GM19193 (cell line): Measurements from ENCODE around the gene PLCH2.

Source experiments
- POLR2A ChIP-seq: IDR thresholded peaks from 4 replicates; pipeline ENCODE4 v1.6.1; 2011; ENCODE audit not compliant: insufficient read depth, insufficient read length; ENCODE audit errors: extremely low read depth

The PLCH2 gene

DNA sequence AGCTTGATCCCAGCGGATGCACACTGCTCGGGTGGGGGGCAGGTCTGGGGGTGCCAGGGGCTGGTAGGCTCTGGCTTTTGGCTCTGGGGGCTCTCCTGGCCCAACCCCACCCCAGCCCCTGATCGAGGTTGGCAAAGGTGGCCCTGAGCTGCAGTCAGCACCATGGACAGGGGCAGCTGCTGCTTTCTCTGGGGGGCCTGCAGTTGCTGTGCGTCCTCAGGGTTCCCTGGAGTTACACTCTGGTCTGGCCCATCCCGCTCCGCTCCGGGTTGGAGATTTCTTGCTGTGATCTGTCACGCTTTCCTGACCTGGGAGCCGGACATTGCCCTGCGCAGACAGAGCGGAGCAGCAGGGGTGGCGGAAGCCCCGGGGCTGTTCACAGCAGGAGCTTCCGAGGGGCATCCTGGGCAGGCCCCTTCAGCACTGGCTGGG lies 8.0 kb upstream of the PLCH2 start:
- TF ChIP-seq POLR2A: no peak

DNA sequence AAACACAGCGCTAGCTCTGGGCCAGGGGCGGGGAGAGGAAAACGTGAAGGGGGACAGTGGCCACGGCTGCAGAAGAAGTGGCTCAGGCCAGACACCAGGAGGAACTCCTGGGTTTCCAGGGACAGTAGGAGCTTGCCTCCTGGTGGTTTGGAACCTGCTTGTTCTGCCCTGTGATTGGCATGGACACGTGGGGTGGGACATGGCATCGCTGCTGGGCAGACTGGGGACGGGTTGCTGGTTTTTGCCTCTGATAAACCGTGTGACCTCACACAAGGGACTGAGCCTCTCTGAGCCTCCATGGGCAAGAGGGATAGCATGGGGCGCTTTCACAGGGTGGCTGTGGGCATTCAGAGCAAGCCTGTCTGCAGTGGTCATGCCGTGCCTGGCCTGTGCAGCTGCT lies 7.5 kb upstream of the PLCH2 start:
- no peak for TF ChIP-seq POLR2A

DNA sequence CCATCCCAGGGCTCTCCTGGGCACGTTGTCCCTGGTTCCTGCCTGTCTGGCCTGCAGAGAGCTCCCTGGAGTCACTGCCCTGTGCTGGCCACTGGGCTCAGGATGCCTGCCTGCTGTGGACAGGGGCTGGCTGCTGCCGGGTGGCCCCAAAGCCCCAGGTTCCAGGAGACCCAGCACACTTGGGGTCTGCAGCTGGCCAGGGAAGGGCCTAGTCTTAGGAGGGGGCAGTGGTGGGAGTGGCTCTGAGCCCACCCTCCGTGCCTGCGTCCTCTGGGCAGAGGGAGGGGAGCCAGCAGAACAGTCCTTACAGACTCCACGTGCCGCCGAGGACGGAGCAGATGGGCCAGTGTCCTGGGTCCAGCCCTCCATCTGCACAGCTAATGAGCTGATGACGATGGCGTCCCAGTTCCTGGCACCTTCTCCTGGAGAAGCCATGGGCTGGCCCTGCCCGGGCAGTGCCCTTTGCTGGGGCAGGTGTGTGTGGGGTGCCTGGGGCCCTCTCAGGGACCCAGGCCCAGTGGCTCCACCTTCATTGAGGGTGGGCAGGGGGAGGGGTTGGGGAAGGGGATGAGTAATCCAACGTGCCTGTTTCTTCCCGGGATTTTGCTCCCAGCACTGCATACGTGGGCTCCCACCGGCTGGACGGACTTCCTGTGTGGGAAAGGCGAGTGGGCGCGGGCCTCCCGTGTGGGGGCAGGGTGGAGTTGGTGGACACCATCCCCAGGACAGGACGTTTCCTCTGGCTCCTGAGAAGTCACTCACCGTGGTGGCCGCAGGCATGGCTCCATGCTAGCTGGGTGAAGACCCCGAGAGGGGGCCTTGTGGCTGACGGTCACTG lies 6.8 kb upstream of the PLCH2 start:
- no peak for TF ChIP-seq POLR2A

DNA sequence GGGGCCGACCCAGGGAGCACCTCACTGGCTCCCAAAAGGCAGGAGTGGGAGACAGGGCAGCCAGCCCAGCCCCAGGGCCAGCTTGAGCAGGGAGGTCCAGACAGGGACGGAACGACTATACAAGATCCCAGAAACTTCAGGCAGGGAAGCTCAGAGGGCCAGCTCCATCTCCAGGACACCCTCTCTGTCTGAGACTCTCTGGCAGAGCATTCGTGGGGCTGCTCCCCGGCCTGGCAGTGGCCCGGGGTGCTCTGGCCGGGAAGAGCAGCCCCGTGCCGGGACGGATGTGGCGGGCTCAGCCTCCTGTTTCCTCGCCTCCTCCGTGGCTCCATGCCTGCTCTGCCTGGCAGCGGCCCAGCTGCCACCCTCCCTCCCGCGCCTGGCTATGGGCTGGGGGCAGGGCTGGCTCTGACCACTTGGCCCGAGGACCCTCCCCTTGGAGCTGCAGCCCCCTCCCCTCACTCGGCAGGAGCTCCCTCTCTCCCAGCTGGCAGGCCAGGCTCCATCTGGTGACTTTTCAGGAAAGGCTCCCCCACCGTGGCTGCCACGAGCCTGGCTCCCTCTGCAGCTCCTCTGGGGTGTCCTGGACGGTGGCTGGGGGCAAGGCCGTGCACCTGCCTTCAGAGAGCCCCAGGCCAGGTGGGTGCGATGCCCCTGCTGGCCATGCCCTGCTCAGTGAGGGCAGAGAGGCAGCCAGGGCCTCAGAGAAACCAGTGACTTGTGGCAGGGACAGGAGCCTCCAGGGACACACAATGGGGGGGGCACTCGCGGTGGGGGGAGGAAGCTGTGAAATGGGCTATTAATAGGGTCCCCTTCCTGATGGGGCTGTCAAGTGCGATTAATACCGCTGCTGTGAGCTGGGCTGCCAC lies 5.6 kb upstream of the PLCH2 start:
- TF ChIP-seq POLR2A: no peak

DNA sequence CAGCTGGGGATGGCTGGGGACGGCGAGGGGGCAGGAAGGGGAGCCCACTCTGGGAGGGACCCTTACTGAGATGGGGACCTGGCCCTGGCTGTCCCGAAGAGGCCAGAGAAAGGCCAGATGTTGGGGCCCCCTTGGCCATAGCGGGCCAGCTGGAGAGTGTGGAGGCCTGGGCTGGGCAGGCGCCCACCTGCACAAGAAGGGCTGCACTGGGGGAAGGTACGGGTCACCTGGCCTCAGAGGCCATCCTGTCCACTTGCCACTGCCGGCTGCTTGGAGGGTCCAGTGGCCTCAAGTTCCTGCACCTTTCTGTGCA lies 5.0 kb upstream of the PLCH2 start:
- no peak for TF ChIP-seq POLR2A

DNA sequence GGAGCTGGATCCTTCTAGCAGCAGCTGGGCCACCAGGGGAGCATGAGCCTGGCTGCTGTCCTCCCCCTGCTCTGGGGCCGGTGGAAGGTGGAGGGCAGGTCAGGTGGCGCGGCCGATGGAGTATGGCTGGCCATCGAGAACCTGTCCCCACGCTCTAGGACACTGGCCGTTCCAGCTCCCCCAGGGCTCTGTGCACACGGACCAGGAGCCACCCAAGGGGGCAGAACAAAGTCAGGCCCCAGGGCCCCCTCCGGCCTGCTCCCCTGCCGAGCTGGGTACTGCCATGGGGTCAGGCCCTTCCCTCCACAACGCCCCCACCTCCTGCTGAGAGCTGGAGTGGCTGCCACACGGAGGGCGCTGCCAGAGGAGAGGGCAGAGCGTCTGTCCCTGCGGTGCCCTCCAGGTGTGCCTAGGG lies 4.5 kb upstream of the PLCH2 start:
- no peak for TF ChIP-seq POLR2A

DNA sequence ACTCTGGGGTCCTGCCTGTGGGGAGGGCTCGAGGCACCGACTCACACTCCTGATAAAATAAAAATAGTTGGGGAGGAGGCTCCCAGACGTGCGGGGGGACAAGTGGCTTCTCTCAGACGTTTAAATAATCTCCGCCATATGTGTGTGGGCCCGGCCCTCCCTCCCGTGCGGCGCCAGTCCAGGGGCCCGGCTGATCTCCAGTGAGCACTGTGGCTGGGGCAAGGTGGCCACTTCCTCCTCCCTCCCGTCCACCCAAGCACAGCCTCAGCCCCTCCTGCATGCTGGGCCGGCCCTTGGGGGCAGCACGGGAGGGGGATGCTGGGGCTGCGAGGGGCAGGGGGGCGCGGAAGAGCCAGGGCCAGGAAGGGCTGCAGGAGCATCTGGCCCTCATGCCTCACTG lies 4.0 kb upstream of the PLCH2 start:
- no peak for TF ChIP-seq POLR2A

DNA sequence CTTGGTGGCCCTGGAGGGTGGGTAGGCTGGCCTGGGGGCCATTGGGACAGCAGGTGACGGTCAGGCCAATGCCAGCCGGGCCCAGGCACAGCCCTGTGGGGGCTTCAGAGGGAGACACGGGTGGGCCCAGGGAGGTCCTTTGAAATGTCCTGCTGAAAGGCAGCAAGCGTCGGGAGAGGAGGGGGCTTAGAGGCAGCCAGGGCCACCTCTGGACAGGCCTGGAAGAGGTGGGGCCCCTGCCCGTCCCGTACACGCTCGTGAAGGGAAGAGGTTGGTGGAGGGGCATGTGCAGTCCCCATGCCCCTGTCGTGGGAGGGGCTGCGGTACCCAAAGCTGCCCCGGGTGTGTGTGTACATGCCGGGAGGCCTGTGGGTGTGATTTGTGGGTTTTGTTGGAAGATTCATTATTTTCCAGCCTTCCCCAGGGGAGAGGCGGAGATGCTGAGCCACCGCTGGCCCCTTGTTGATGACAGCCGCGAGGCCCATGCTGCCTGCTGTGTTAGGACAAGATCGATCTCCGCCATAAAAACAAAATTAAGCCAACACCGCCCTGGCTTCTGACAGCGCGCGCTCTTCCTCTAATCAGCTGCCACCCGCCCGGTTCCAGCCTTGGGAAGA lies 3.4 kb upstream of the PLCH2 start:
- no peak for TF ChIP-seq POLR2A

DNA sequence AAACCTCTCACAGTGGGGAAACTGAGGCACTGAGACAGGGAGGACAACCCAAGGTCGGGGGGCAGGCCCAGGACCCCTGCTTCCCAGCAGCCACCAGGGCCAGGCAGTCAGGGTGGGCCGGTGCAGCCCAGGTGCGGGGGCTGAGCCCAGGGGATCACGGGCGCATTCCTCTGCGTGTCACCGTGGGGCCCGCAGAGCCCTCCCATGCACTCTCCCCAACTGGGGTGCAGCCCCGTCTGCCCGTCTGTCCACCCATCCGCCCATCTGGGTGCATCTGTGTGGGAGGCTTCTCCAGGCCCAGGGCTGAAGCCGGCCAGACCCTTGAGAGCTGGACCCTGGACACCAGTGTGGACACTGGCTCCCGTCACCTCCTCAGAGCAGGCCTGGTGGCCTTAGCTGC lies 2.9 kb upstream of the PLCH2 start:
- no peak for TF ChIP-seq POLR2A

DNA sequence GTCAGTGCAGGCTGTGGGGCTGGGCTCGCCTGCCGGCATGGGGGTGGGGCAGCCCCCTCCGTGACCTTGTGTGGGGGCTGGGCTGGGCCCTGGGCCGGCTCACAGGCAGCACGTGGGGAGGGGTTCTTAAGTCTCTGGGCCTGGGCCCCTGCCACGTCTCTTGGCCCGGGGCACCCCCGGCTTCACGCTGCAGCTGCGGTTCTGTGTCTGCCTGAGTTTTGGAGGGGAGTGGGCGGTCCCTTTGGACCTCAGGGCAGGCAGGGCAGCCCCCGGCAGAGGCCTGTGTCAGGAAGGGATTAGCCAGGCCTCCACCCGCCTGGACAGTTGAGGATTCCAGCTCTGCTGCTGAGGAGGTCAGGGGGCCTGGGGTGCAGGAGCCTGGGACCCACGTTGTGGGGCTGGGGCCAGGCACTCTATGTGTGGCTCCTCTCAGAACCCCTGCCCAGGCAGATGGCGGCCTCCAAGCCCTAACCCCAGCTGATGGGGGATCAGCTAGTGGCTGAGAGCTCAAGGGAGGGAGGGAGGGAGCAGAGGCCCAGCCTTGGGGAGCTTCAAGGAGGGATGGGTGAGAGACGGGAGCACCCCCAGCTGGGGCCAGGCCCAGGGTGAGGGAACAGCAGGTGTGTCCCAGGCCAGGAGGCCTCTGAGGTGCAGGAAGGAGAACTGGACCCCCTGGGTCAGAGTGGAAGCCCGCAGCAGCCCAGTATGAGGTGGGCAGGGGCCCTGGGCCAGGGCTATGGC lies 1.8 kb upstream of the PLCH2 start:
- TF ChIP-seq POLR2A: no peak

DNA sequence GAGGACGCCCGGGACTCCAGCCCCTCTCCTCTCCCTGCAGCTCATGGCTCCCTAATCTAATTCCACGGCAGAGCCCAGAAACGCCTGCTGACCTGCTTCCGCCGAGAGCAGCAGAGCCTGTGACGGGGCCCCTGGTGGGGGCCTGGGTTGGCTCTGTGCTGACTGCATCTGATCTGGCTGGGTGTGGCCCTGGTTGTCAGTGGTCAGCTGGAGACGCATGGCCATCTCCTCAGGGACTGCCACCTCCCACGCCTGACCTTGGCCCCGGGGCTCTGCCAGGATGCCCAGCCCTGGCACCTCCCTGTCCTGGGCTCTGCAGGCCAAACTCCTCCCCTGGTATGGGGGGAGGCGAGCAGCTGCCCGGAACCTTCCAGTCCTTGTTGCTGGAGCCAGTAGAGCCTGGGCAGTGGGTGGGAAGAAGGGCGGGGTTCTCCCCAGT lies 1.1 kb upstream of the PLCH2 start:
- TF ChIP-seq POLR2A: no peak

DNA sequence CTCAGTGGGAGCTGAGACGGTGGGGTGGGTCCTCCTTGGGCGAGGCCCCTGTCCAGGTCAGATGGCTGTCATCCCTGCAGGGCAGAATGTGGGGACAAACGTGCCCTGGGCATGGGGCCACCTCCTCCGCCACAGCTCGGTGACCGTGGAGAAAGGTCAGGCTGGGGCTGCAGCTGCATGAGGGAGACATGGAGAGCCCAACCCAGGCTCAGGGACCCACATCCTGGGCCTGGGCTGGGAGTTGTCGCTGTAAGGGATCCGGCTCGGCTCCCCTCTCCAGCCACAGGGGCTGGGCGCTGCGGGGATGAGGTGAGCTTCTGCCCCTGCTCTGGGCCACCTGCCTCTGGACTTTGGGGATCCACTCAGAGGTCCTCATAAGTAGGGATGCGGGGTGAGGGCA lies 518 bp upstream of the PLCH2 start:
- TF ChIP-seq POLR2A: no peak

DNA sequence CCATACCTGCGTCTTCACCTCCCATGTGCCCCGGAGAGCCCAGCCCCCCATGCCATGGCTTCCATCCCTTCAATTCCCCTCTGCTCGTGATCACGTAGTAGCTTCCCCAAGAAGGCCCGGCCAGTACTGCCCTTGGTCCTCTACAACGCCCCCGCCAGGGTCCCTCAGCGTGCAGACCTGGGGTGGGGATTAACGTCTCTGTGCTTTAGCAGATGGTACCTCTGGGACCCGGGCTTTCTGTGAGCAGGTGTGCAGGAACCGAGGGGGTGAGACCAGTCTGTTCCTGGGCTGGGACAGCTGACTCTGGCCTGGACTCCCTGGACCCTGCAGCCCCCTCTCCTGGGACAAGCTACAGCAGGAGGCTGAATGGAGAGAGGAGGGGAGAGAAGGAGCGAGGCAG lies 1.2 kb downstream of the PLCH2 start:
- no peak for TF ChIP-seq POLR2A

DNA sequence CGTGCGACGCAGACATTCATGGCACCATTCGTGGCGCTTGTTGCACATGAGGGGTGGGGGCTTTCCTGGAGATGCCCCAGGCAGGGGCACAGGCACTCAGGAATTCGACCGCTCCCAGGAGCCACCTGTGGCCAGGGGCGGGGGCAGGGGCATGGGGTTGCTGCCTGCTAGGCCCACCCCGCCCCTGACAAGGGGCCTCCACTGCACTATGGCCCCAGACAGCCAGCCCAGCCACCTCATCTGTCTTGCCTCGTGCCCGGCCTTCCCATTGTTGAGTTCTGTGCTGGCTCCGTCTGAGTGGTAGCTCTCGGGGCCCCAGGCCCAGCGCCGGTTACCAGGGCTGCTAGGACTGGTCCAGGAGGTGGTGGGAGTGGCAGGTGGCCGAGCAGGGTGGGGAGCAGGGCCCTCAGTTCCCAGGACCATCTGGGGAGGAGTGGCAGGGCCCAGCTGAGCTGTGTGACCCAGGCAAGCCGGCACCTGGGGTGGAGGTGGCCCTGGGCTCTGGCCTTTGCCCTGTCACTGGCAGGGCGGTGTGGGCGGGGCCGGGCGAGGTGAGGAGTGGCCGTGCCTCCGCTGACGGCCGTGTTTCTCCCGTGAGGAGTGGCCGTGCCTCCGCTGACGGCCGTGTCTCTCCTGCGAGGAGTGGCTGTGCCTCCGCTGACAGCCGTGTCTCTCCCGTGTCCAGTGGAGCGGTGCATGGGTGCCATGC lies 1.9 kb downstream of the PLCH2 start:
- TF ChIP-seq POLR2A: no peak

DNA sequence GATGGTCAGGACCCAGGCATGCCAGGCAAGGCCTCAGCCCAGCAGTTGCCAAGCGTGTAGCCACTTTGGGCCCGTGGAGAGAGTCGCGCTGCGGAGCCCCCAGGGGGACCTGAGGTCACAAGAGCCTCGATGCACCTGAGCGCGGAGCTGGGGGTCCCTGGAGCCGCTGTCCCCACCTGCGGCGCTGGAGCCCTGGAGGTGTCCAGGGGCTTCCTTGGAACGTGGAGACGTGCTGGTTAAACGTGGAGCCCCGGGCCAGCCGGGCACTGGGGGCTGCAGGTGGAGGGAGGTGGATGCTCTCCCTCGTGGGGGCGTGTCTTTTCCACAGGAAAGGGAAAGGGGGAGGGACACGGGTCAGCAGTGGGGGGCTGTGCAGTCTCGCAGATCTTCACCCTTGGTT lies 3.1 kb downstream of the PLCH2 start:
- TF ChIP-seq POLR2A: no peak

DNA sequence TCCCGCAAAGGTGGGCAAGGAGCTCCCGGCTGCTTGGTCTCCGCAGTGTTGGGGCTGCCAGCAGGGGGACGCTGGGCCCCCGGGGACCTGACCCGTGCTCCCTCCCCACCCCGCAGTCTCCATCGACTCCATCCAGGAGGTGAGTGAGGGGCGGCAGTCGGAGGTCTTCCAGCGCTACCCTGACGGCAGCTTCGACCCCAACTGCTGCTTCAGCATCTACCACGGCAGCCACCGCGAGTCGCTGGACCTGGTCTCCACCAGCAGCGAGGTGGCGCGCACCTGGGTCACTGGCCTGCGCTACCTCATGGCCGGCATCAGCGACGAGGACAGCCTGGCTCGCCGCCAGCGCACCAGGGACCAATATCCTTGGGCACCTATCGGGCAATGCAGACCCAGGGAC lies 3.5 kb downstream of the PLCH2 start:
- TF ChIP-seq POLR2A: no peak
